GM23248 (cell line): Measurements from ENCODE around the gene RCE1. TPM values are rescaled to one million over a fixed set of nuclear protein-coding genes. Genes with fewer than 3 reads are reported as not detected.

Source experiments
- DNase-seq: peaks from one replicate; pipeline ENCODE4 v3.0.0-alpha.2; 2015
- H2AFZ ChIP-seq: fragments of 200-600 bp; sonication (generic); 2 replicates; pipeline ENCODE4 v1.6.1; 2016; ENCODE audit warnings: antibody characterized with exemption
- H3F3A ChIP-seq: fragments of 200-600 bp; sonication (generic); 2 replicates; pipeline ENCODE4 v1.6.1; 2016; ENCODE audit warnings: mild to moderate bottlenecking, antibody characterized with exemption, mixed run types; ENCODE audit not compliant: insufficient read depth
- H3K27ac ChIP-seq: fragments of 200-600 bp; sonication (generic); 2 replicates; pipeline ENCODE4 v1.5.1; 2016; ENCODE audit warnings: mild to moderate bottlenecking
- H3K27me3 ChIP-seq: fragments of 200-600 bp; sonication (generic); replicated peaks from 2 replicates; pipeline ENCODE4 v1.6.1; 2016; ENCODE audit warnings: mild to moderate bottlenecking; ENCODE audit not compliant: insufficient read depth
- H3K36me3 ChIP-seq: fragments of 200-600 bp; sonication (generic); 2 replicates; pipeline ENCODE4 v1.6.1; 2016; ENCODE audit warnings: low read depth, mild to moderate bottlenecking
- H3K4me1 ChIP-seq: fragments of 200-600 bp; sonication (generic); 2 replicates; pipeline ENCODE4 v1.6.1; 2016; ENCODE audit warnings: mild to moderate bottlenecking; ENCODE audit not compliant: insufficient read depth
- H3K4me2 ChIP-seq: fragments of 200-600 bp; sonication (generic); one replicate; pipeline ENCODE4 v1.6.1; 2016; ENCODE audit warnings: mild to moderate bottlenecking; ENCODE audit not compliant: unreplicated experiment
- H3K4me3 ChIP-seq: fragments of 200-600 bp; sonication (generic); 2 replicates; pipeline ENCODE4 v1.5.1; 2016; ENCODE audit warnings: mild to moderate bottlenecking
- H3K79me2 ChIP-seq: fragments of 200-600 bp; sonication (generic); 2 replicates; pipeline ENCODE4 v1.6.1; 2016; ENCODE audit warnings: mild to moderate bottlenecking; ENCODE audit not compliant: insufficient read depth
- H3K9ac ChIP-seq: fragments of 200-600 bp; sonication (generic); 2 replicates; pipeline ENCODE4 v1.6.1; 2016; ENCODE audit warnings: mild to moderate bottlenecking
- H3K9me2 ChIP-seq: fragments of 200-600 bp; sonication (generic); 2 replicates; pipeline ENCODE4 v1.6.1; 2016; ENCODE audit warnings: mixed run types, mild to moderate bottlenecking, moderate library complexity; ENCODE audit not compliant: insufficient read depth
- H3K9me3 ChIP-seq: fragments of 200-600 bp; sonication (generic); one replicate; pipeline ENCODE4 v1.6.1; 2017; ENCODE audit warnings: low read depth
- H4K20me1 ChIP-seq: fragments of 200-600 bp; sonication (generic); 2 replicates; pipeline ENCODE4 v1.6.0; 2016; ENCODE audit not compliant: insufficient read depth
- EZH2 ChIP-seq: fragments of 200-600 bp; sonication (generic); IDR thresholded peaks from 2 replicates; pipeline ENCODE4 v1.6.1; 2018; ENCODE audit warnings: antibody characterized with exemption, mild to moderate bottlenecking; ENCODE audit not compliant: insufficient read depth, poor library complexity, severe bottlenecking
- EZH2phosphoT487 ChIP-seq: fragments of 200-600 bp; sonication (generic); IDR thresholded peaks from 2 replicates; pipeline ENCODE4 v1.6.1; 2018; ENCODE audit warnings: antibody characterized with exemption, moderate library complexity, mild to moderate bottlenecking, low read depth; ENCODE audit not compliant: insufficient read depth
- WGBS, 2 experiments: methylation state at CpG; one replicate each; pipeline ENCODE4 v1.1.6; 2015 to 2017; ENCODE audit warnings: low lambda C conversion rate in 2 of 2, low coverage in 1 of 2; ENCODE audit errors: missing lambda C conversion rate in 2 of 2; 5-methylcytosine and 5-hydroxymethylcytosine counted together
- in situ Hi-C: fragments of 300-500 bp; cut with MboI; formaldehyde crosslinking; loops from 2 replicates; pipeline ENCODE4 v1.15.0; 2020
- polyA plus RNA-seq: library from polyadenylated mRNA; unstranded; fragments of >200 nt; fragmentation: Nextera tagmentation; extraction: Ambion mirVana; gene quantifications from 2 replicates; pipeline ENCODE4 v1.2.1, GENCODE V29; 2016
- total RNA-seq: library from RNA; depleted of rRNA; stranded (reverse); fragments of >200 nt; shearing (Covaris generic); gene quantifications from 2 replicates; pipeline ENCODE4 v1.2.3, GENCODE V29; 2014

RCE1 gene
- total and polyA plus RNA-seq, 2 experiments from 2014 or later = 16.6 to 19.2 TPM

DNA sequence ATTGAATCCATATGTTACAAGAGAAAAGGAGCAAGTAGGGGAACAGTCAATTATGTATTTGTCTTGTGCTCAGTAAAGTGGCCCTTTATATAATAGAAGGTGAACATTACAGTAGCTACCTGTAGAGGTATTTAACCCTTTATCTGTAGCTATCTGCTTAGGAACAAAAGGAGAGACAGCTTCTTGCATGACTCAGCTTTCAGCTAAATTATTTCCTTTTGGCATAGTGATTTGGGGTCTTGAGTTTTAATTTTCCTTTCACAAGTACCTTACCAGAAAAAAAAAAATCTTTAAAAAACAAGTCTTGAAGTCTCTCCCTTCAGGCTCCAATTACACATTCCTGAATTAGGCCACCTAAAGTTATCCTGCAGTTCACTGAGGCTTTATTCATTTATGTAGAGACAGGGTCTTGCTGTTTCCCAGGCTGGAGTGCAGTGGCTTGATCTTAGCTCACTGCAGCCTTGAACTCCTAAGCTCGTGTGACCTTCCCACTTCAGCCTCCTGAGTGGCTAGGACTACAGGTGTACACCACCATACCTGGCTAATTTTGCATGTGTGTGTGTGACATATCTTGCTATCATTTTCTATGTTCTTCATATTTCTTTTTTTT, 32.6 kb upstream of the RCE1 start:
- H3K4me2 ChIP-seq = no peak overlapping the region
- in situ Hi-C loops = no loop called here
- H3K27me3 ChIP-seq = no peaks in the 10 kb centered on the region
- 80 to 96% methylated on average over 1 of the region's 1 CpG for WGBS, 2 experiments
- H4K20me1 ChIP-seq = no peaks in the 10 kb centered on the region
- H2AFZ ChIP-seq = no peak overlapping the region
- H3K9me2 ChIP-seq = no peaks in the 10 kb centered on the region
- DNase-seq = no peak
- no peaks in the 10 kb centered on the region for H3K79me2 ChIP-seq
- no peak overlapping the region for H3K27ac ChIP-seq
- TF ChIP-seq EZH2phosphoT487 (no peak), EZH2 (no peak)
- H3K36me3 ChIP-seq = no peaks in the 10 kb centered on the region
- H3K9me3 ChIP-seq = no peaks in the 10 kb centered on the region
- no peak overlapping the region for H3K4me3 ChIP-seq
- no peaks in the 10 kb centered on the region for H3F3A ChIP-seq
- H3K4me1 ChIP-seq = no peaks in the 10 kb centered on the region
- H3K9ac ChIP-seq = no peak overlapping the region

GRCh38 chr11:66814678-66815077, 28.6 kb upstream of the RCE1 start:
- Histone ChIP-seq H3K9ac (no peak overlapping the region), H3K36me3 (no peaks in the 10 kb centered on the region), H3K4me2 (no peak overlapping the region), H3K4me3 (no peak overlapping the region), H3K27me3 (no peaks in the 10 kb centered on the region), H3K79me2 (no peaks in the 10 kb centered on the region), H3K27ac (no peak overlapping the region), H4K20me1 (no peaks in the 10 kb centered on the region), H3K4me1 (no peaks in the 10 kb centered on the region), H3F3A (no peaks in the 10 kb centered on the region), H2AFZ (no peak overlapping the region), H3K9me2 (no peaks in the 10 kb centered on the region), H3K9me3 (no peaks in the 10 kb centered on the region)
- in situ Hi-C loops = no loop called here
- DNase-seq = no peak
- 88 to 92% methylated on average over 5 of the region's 5 CpGs for WGBS, 2 experiments
- TF ChIP-seq EZH2 (no peak), EZH2phosphoT487 (no peak)

GRCh38 chr11:66815646-66816045, 27.6 kb upstream of the RCE1 start:
- H3K9ac ChIP-seq = no peak overlapping the region
- H3K9me3 ChIP-seq = no peaks in the 10 kb centered on the region
- H3K27ac ChIP-seq = no peak overlapping the region
- 54 to 58% methylated on average over 1 of the region's 1 CpG for WGBS, 2 experiments
- no peak overlapping the region for H2AFZ ChIP-seq
- DNase-seq = peak; percentile 46
- H4K20me1 ChIP-seq = no peaks in the 10 kb centered on the region
- no peak overlapping the region for H3K4me3 ChIP-seq
- no peaks in the 10 kb centered on the region for H3K36me3 ChIP-seq
- H3K4me1 ChIP-seq = no peaks in the 10 kb centered on the region
- TF ChIP-seq EZH2 = no peak
- TF ChIP-seq EZH2phosphoT487 = no peak
- no peaks in the 10 kb centered on the region for H3K9me2 ChIP-seq
- H3F3A ChIP-seq = no peaks in the 10 kb centered on the region
- H3K27me3 ChIP-seq = no peaks in the 10 kb centered on the region
- in situ Hi-C loops = no loop called here
- no peaks in the 10 kb centered on the region for H3K79me2 ChIP-seq
- H3K4me2 ChIP-seq = no peak overlapping the region

GRCh38 chr11:66818231-66818955, 24.8 kb upstream of the RCE1 start:
- TF ChIP-seq EZH2 (no peak), EZH2phosphoT487 (no peak)
- Histone ChIP-seq H3K4me2 (no peak overlapping the region), H3K9ac (no peak overlapping the region), H3K9me2 (no peaks in the 10 kb centered on the region), H3K27ac (no peak overlapping the region), H3K79me2 (no peaks in the 10 kb centered on the region), H3K9me3 (no peaks in the 10 kb centered on the region), H3F3A (no peaks in the 10 kb centered on the region), H3K36me3 (no peaks in the 10 kb centered on the region), H3K4me3 (no peak overlapping the region), H4K20me1 (no peaks in the 10 kb centered on the region), H3K27me3 (no peaks in the 10 kb centered on the region), H3K4me1 (no peaks in the 10 kb centered on the region), H2AFZ (no peak overlapping the region)
- DNase-seq = no peak
- 94 to 99% methylated on average over 3 of the region's 3 CpGs for WGBS, 2 experiments
- in situ Hi-C loops = no loop called here
